NB4 (cell line): ENCODE results near the gene ZFP62.
"Not testable (repeated sequence)": the region's sequence is repeated elsewhere in the genome, so short reads cannot be mapped to it uniquely, and the experiment has no call there.

ENCODE experiments used
- CTCF ChIP-seq: IDR thresholded peaks from one replicate; pipeline ENCODE4 v1.5.1; 2012; ENCODE audit warnings: low read depth, low read length
- MYC ChIP-seq: IDR thresholded peaks from 2 replicates; pipeline ENCODE4 v1.6.1; 2011; ENCODE audit warnings: low read depth, low read length
- POLR2A ChIP-seq: IDR thresholded peaks from 2 replicates; pipeline ENCODE4 v1.6.1; 2011; ENCODE audit warnings: mild to moderate bottlenecking; ENCODE audit not compliant: insufficient read length; ENCODE audit errors: extremely low read depth
- TF ChIP-seq, protein P1 (sequence below): IDR thresholded peaks from 2 replicates; pipeline ENCODE4 v1.6.1; 2011; ENCODE audit warnings: low read depth, low read length

GRCh38 chr5:180827374-180827773 is 33.7 kb downstream of the ZFP62 start:
- TF ChIP-seq CTCF, POLR2A, MYC: not testable (repeated sequence)
- TF ChIP-seq, protein P1, sequence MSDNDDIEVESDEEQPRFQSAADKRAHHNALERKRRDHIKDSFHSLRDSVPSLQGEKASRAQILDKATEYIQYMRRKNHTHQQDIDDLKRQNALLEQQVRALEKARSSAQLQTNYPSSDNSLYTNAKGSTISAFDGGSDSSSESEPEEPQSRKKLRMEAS, result not testable (repeated sequence)
